A549 (cell line): ENCODE data around the gene GBF1. TPM values are rescaled to one million over a fixed set of nuclear protein-coding genes. Genes with fewer than 3 reads are reported as not detected.
"Not testable (repeated sequence)": the region's sequence is repeated elsewhere in the genome, so short reads cannot be mapped to it uniquely, and the experiment has no call there.

ENCODE experiments used
- ATAC-seq, 2 experiments: fragments of 200-7000 bp in 1 of 2; fragments of >200 bp in 1 of 2; cut with Nextera tagmentation in 1 of 2; cut with Tn5 transposase in 1 of 2; 3 replicates each; pipeline versions ENCODE4 v1.8.0 to v1.9.1; 2018 to 2020; ENCODE audit warnings: mild to moderate bottlenecking in 1 of 2, moderate library complexity in 1 of 2
- CTCF ChIA-PET: fragments of 300-600 bp; sonication (Branson Sonifier 250); formaldehyde crosslinking; extraction: SDS; loops from one replicate; lab custom pipeline; 2021; ENCODE audit warnings: antibody characterized with exemption, inconsistent platforms; lab: Yijun Ruan, JAX
- POLR2A ChIA-PET: fragments of 350-600 bp; formaldehyde crosslinking; extraction: SDS; loops from one replicate; lab custom pipeline; 2021; ENCODE audit warnings: antibody characterized with exemption, inconsistent platforms; lab: Yijun Ruan, JAX
- DNase-seq, 2 experiments: peaks; one replicate each; pipeline versions ENCODE4 v3.0.0 to v3.0.0-alpha.2; 2011 to 2016; ENCODE audit warnings: low read depth in 1 of 2, low spot score in 1 of 2
- FAIRE-seq: peaks from 2 replicates; lab custom pipeline; 2011; peaks lifted over from hg19 to GRCh38; lab: Jason Lieb, UNC
- H3K27ac ChIP-seq, 2 experiments: fragments of >200 bp; sonication (Bioruptor Twin); formaldehyde crosslinking; 3 replicates each; pipeline ENCODE4 v1.5.1; 2016 to 2017
- H3K4me1 ChIP-seq: fragments of >200 bp; sonication (Bioruptor Twin); formaldehyde crosslinking; 3 replicates; pipeline ENCODE4 v1.6.1; 2016
- H3K4me2 ChIP-seq: fragments of >200 bp; sonication (Bioruptor Twin); formaldehyde crosslinking; 3 replicates; pipeline ENCODE4 v1.6.1; 2016
- H3K4me3 ChIP-seq: fragments of >200 bp; sonication (Bioruptor Twin); formaldehyde crosslinking; 3 replicates; pipeline ENCODE4 v1.5.1; 2016
- H3K9me3 ChIP-seq: fragments of >200 bp; sonication (Bioruptor Twin); formaldehyde crosslinking; 3 replicates; pipeline ENCODE4 v1.6.1; 2016
- CBX8 ChIP-seq: fragments of 200-600 bp; sonication (generic); IDR thresholded peaks from 2 replicates; pipeline ENCODE4 v1.6.1; 2016
- CEBPB ChIP-seq, 2 experiments: fragments of >200 bp in 1 of 2; sonication (Bioruptor Twin) in 1 of 2; formaldehyde crosslinking in 1 of 2; IDR thresholded peaks; 2 replicates each; pipeline ENCODE4 v1.6.1; 2012 to 2016
- CHD2 ChIP-seq: fragments of 150-350 bp; IDR thresholded peaks from 2 replicates; pipeline ENCODE4 v1.6.1; 2014; ENCODE audit warnings: low read length; ENCODE audit not compliant: partially characterized antibody
- E2F6 ChIP-seq: IDR thresholded peaks from 2 replicates; pipeline ENCODE4 v1.6.1; 2012; ENCODE audit warnings: low read depth, borderline replicate concordance
- EHMT2 ChIP-seq: fragments of 200-600 bp; sonication (generic); IDR thresholded peaks from 2 replicates; pipeline ENCODE4 v1.6.1; 2016; ENCODE audit warnings: antibody characterized with exemption, low read depth, mild to moderate bottlenecking, moderate library complexity
- EP300 ChIP-seq, 2 experiments: fragments of >200 bp; sonication (Bioruptor Twin); formaldehyde crosslinking; IDR thresholded peaks; 2 replicates in 1 of 2; 3 replicates in 1 of 2; pipeline ENCODE4 v1.6.1; 2016 to 2017
- FOSB ChIP-seq: fragments of 250-450 bp; sonication (Bioruptor Pico); IDR thresholded peaks from 2 replicates; pipeline ENCODE4 v1.5.0; 2020; ENCODE audit warnings: mild to moderate bottlenecking, moderate library complexity
- FOSL2 ChIP-seq, 2 experiments: fragments of 450-650 bp in 1 of 2; fragments of >200 bp in 1 of 2; sonication (Bioruptor Twin) in 1 of 2; formaldehyde crosslinking; IDR thresholded peaks; 2 replicates each; pipeline versions ENCODE4 v1.5.0 to v1.6.1; 2016 to 2020; ENCODE audit warnings: mild to moderate bottlenecking in 1 of 2, moderate library complexity in 1 of 2
- FOXS1 ChIP-seq: fragments of 250-450 bp; sonication (Bioruptor Pico); IDR thresholded peaks from 2 replicates; pipeline ENCODE4 v1.5.0; 2020; ENCODE audit warnings: mild to moderate bottlenecking, moderate library complexity
- JUNB ChIP-seq: fragments of >200 bp; sonication (Bioruptor Twin); formaldehyde crosslinking; IDR thresholded peaks from 2 replicates; pipeline ENCODE4 v1.6.1; 2016
- KDM1A ChIP-seq: fragments of 200-600 bp; sonication (generic); IDR thresholded peaks from 2 replicates; pipeline ENCODE4 v1.6.1; 2016; ENCODE audit warnings: low read depth, mild to moderate bottlenecking
- MAFK ChIP-seq: fragments of 450-650 bp; IDR thresholded peaks from 2 replicates; pipeline ENCODE4 v1.6.1; 2014; ENCODE audit not compliant: partially characterized antibody
- MYC ChIP-seq: IDR thresholded peaks from 2 replicates; pipeline ENCODE4 v1.6.1; 2012; ENCODE audit warnings: mild to moderate bottlenecking, inconsistent platforms, low read length, improper control_type of control experiment, borderline replicate concordance
- NR3C1 ChIP-seq: fragments of >200 bp; sonication (Bioruptor Twin); formaldehyde crosslinking; IDR thresholded peaks from 3 replicates; pipeline ENCODE4 v1.6.1; 2017
- POLR2AphosphoS2 ChIP-seq: conservative IDR thresholded peaks from 2 replicates; pipeline ENCODE4 v1.6.1; 2012; ENCODE audit warnings: low read length, improper control_type of control experiment, inconsistent platforms
- RFX5 ChIP-seq: fragments of 450-650 bp; IDR thresholded peaks from 2 replicates; pipeline ENCODE4 v1.7.1; 2014; ENCODE audit warnings: antibody characterized with exemption, mild to moderate bottlenecking, moderate library complexity
- SREBF2 ChIP-seq: fragments of 450-650 bp; IDR thresholded peaks from 2 replicates; pipeline ENCODE4 v1.6.1; 2014; ENCODE audit warnings: mild to moderate bottlenecking, moderate library complexity
- TFCP2L1 ChIP-seq: fragments of 250-450 bp; sonication (Bioruptor Pico); IDR thresholded peaks from 2 replicates; pipeline ENCODE4 v1.5.0; 2021; ENCODE audit warnings: mild to moderate bottlenecking
- TP53 ChIP-seq: fragments of 250-450 bp; sonication (Bioruptor Pico); IDR thresholded peaks from 2 replicates; pipeline ENCODE4 v1.5.0; 2021; ENCODE audit warnings: mild to moderate bottlenecking, moderate library complexity
- ZC3H11A ChIP-seq: fragments of 450-650 bp; IDR thresholded peaks from 2 replicates; pipeline ENCODE4 v1.6.1; 2014; ENCODE audit warnings: antibody characterized with exemption, mild to moderate bottlenecking
- ZFP36 ChIP-seq: fragments of 450-650 bp; IDR thresholded peaks from 2 replicates; pipeline ENCODE4 v1.6.1; 2014; ENCODE audit warnings: borderline replicate concordance; ENCODE audit not compliant: partially characterized antibody
- ZSCAN20 ChIP-seq: fragments of 250-450 bp; sonication (Bioruptor Pico); IDR thresholded peaks from 2 replicates; pipeline ENCODE4 v1.8.0; 2022; ENCODE audit warnings: mild to moderate bottlenecking, moderate library complexity
- WGBS: methylation state at CpG from one replicate; pipeline ENCODE4 v1.1.6; 2017; ENCODE audit errors: missing lambda C conversion rate; 5-methylcytosine and 5-hydroxymethylcytosine counted together
- polyA plus RNA-seq, 4 experiments: library from polyadenylated mRNA; depleted of rRNA in 3 of 4; stranded (reverse); fragments of >200 nt; fragmentation: RNase III in 1 of 4; extraction: RNeasy Plus Mini Kit Qiagen cat#74134 plus additional on column Dnase treatment in 1 of 4; gene quantifications; 2 replicates in 3 of 4; 3 replicates in 1 of 4; pipeline ENCODE4 v1.2.3, GENCODE V29; 2011 to 2017
- TF ChIP-seq, protein P1 (sequence below): fragments of 450-650 bp; IDR thresholded peaks from 2 replicates; pipeline ENCODE4 v1.6.1; 2014; ENCODE audit warnings: antibody characterized with exemption
- TF ChIP-seq, protein P2 (sequence below): fragments of 250-450 bp; sonication (Bioruptor Pico); IDR thresholded peaks from 2 replicates; pipeline ENCODE4 v1.5.0; 2020; ENCODE audit warnings: low read depth, mild to moderate bottlenecking, moderate library complexity

The GBF1 gene
- polyA plus RNA-seq, 2 of the 4 experiments (the other 2 are of a cell fraction), result 20.4 to 21.3 TPM

- ATAC-seq; H3K4me2 ChIP-seq; H3K4me1 ChIP-seq; H3K9me3 ChIP-seq; POLR2A ChIA-PET; FAIRE-seq; DNase-seq; H3K4me3 ChIP-seq; H3K27ac ChIP-seq; TF ChIP-seq FOSL2 (IDR thresholded peaks at IDR 0.05): not testable (repeated sequence)
- peak; percentile 30; the same call in 1 of the 2 replicates for TF ChIP-seq FOSL2 (CRISPR knock-in tag; IDR thresholded peaks at IDR 0.05)
- CTCF ChIA-PET, result interaction anchor here (0.7 to 10.7 kb wide), 4 partner anchors 12 to 147 kb away, joined by 3 to 116 read pairs (median 10); partner anchors contain the start of gene ELOVL3
- WGBS, result 81% methylated on average over 3 of the region's 3 CpGs
These were observed 7.2 kb downstream of the GBF1 start for GRCh38 chr10:102252508-102252907.

DNA sequence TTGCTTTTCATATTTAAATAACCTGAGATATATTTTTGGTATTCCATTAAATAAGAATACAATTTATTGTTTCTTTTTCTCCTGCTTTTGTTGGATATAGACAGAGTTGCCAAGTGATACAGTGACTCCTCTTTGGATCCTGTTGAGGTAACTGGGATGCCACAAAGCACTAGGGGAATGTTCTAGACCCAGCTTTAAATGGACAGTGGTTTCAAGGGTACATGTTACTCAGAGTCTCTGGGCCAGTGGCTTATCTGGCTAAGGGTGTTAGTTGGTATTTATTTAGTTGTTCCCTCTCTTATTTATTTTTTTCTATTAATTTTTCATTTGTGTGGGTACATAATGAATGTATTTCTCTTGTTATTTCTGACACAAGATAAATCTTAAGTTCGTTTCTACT is 9.1 kb downstream of the GBF1 start:
- no peak overlapping the region for H3K4me2 ChIP-seq
- 44% methylated on average over 1 of the region's 1 CpG for WGBS
- no peak for DNase-seq
- H3K4me1 ChIP-seq, result no peaks in the 10 kb centered on the region
- no peaks in the 10 kb centered on the region for H3K9me3 ChIP-seq
- H3K27ac ChIP-seq, result no peak overlapping the region
- ATAC-seq, result no peak
- TF ChIP-seq SREBF2 (no peak), CHD2 (no peak), TP53 (CRISPR knock-in tag) (no peak), KDM1A (no peak), JUNB (no peak), EHMT2 (no peak), CBX8 (no peak), EP300 (IDR thresholded peaks at IDR 0.05) (no peak), TFCP2L1 (CRISPR knock-in tag) (no peak), FOSL2 (IDR thresholded peaks at IDR 0.05) (no peak), FOSL2 (CRISPR knock-in tag; IDR thresholded peaks at IDR 0.05) (no peak), NR3C1 (no peak), ZC3H11A (no peak), RFX5 (no peak), ZFP36 (no peak), FOSB (CRISPR knock-in tag) (no peak), ZSCAN20 (CRISPR knock-in tag) (no peak)
- TF ChIP-seq, protein P1, sequence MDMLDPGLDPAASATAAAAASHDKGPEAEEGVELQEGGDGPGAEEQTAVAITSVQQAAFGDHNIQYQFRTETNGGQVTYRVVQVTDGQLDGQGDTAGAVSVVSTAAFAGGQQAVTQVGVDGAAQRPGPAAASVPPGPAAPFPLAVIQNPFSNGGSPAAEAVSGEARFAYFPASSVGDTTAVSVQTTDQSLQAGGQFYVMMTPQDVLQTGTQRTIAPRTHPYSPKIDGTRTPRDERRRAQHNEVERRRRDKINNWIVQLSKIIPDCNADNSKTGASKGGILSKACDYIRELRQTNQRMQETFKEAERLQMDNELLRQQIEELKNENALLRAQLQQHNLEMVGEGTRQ, result no peak
- TF ChIP-seq, protein P2, sequence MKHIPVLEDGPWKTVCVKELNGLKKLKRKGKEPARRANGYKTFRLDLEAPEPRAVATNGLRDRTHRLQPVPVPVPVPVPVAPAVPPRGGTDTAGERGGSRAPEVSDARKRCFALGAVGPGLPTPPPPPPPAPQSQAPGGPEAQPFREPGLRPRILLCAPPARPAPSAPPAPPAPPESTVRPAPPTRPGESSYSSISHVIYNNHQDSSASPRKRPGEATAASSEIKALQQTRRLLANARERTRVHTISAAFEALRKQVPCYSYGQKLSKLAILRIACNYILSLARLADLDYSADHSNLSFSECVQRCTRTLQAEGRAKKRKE (CRISPR knock-in tag), result no peak
- ChIA-PET CTCF (interaction anchor here (0.8 to 10.7 kb wide), 3 partner anchors 24 to 146 kb away, joined by 3 to 116 read pairs (median 16); partner anchors contain the start of gene ELOVL3), POLR2A (no interaction called here)
- no peak for FAIRE-seq
- H3K4me3 ChIP-seq, result no peak overlapping the region

DNA sequence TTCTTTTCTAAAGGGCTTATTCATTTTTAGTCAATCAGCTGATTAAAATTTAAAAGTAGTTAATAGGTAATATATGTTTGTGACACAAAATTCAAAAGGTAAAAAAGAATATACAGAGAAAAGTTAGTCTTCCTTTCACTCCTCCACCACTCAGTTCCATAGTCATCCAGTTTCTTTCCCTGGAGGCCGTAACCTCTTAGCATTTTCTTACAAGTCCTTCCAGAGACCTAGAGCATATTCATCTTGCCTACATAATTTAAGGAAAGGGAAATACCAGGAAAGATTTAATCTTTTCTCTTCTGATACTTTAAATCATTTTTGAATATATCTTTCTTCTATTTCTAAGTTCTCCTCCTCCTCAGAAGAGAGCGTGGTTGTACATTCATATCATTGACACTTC is 10.1 kb downstream of the GBF1 start:
- POLR2A ChIA-PET, result no interaction called here
- CTCF ChIA-PET, result interaction anchor here (0.7 to 10.7 kb wide), 4 partner anchors 16 to 145 kb away, joined by 3 to 116 read pairs (median 10); partner anchors contain the start of gene ELOVL3
- Histone ChIP-seq H3K4me2 (no peak overlapping the region), H3K9me3 (no peaks in the 10 kb centered on the region), H3K4me1 (no peaks in the 10 kb centered on the region)
- WGBS, result 98% methylated on average over 2 of the region's 2 CpGs
- DNase-seq, result no peak
- no peak for FAIRE-seq
- TF ChIP-seq ZSCAN20 (CRISPR knock-in tag) (no peak), MYC (no peak), ZFP36 (no peak), MAFK (no peak), POLR2AphosphoS2 (no peak), CEBPB (IDR thresholded peaks at IDR 0.05) (no peak), FOXS1 (CRISPR knock-in tag) (no peak), TFCP2L1 (CRISPR knock-in tag) (no peak), EP300 (IDR thresholded peaks at IDR 0.05) (no peak), E2F6 (no peak)
- TF ChIP-seq, protein P2 (CRISPR knock-in tag), result no peak
- TF ChIP-seq, all 56 proteins: peak for 0
- H3K4me3 ChIP-seq, result no peak overlapping the region
- no peak for ATAC-seq
- no peak overlapping the region for H3K27ac ChIP-seq
